Activated naive CD8-positive, alpha-beta T cell treated with anti-CD3 and anti-CD28 coated beads, Interleukin-2, amount 50 U/mL, for 24 hours (primary cell): ENCODE results near the gene PCED1B.
"Not testable (repeated sequence)": the region's sequence is repeated elsewhere in the genome, so short reads cannot be mapped to it uniquely, and the experiment has no call there.

Experiments
- ATAC-seq: fragments of 150-1000 bp; cut with Tn5 transposase; one replicate; pipeline ENCODE4 v1.10.0; 2021
- DNase-seq: peaks from one replicate; pipeline ENCODE4 v3.0.0; 2021
- H3K27ac Mint-ChIP-seq: one replicate; pipeline ENCODE4 v1.8.0; 2021; ENCODE audit warnings: mild to moderate bottlenecking, mixed read lengths
- H3K27me3 Mint-ChIP-seq: one replicate; pipeline ENCODE4 v1.8.0; 2021; ENCODE audit warnings: mixed read lengths
- H3K36me3 Mint-ChIP-seq: one replicate; pipeline ENCODE4 v1.8.0; 2021; ENCODE audit warnings: low read depth, mixed read lengths
- H3K4me1 Mint-ChIP-seq: one replicate; pipeline ENCODE4 v1.8.0; 2021; ENCODE audit warnings: mixed read lengths
- H3K4me3 Mint-ChIP-seq: one replicate; pipeline ENCODE4 v1.8.0; 2021; ENCODE audit warnings: mild to moderate bottlenecking, moderate library complexity, mixed read lengths
- H3K9me3 Mint-ChIP-seq: one replicate; pipeline ENCODE4 v1.8.0; 2021; ENCODE audit warnings: mixed read lengths

Gene PCED1B

GRCh38 chr12:47079468-47079980 lies at the start of gene PCED1B, which contains the start of gene AMIGO2:
Gene PCED1B, plus strand, starts transcription at chr12:47079621. Its CDS starts 155,443 bp downstream, at chr12:47235064.
Gene AMIGO2, minus strand, starts transcription at chr12:47079959. Its CDS starts 957 bp downstream, at chr12:47079002.
- peak; percentile 55 for ATAC-seq
- Mint-ChIP-seq H3K9me3 (no peaks in the 10 kb centered on the region), H3K36me3 (peaks cover 35% of the 10 kb centered on the region), H3K4me1 (peaks cover 71% of the 10 kb centered on the region), H3K27ac (peak within 1 kb of the TSS; percentile 98), H3K4me3 (peak within 1 kb of the TSS; percentile 99), H3K27me3 (no peaks in the 10 kb centered on the region)
- peak; percentile 74 for DNase-seq

GRCh38 chr12:47029903-47030302 lies 49.5 kb upstream of the PCED1B start:
- Mint-ChIP-seq H3K27ac (no peak overlapping the region), H3K9me3 (no peaks in the 10 kb centered on the region), H3K4me1 (peaks cover 30% of the 10 kb centered on the region), H3K27me3 (peaks cover 2% of the 10 kb centered on the region), H3K36me3 (no peaks in the 10 kb centered on the region), H3K4me3 (no peak overlapping the region)
- DNase-seq (no peak), ATAC-seq (no peak)

- Mint-ChIP-seq H3K9me3 (no peaks in the 10 kb centered on the region), H3K36me3 (no peaks in the 10 kb centered on the region), H3K4me3 (no peak overlapping the region), H3K27ac (peak overlapping the region; percentile 25), H3K27me3 (no peaks in the 10 kb centered on the region), H3K4me1 (peaks cover 37% of the 10 kb centered on the region)
- ATAC-seq = peak; percentile 51
- DNase-seq = no peak
These were observed 46.8 kb upstream of the PCED1B start for GRCh38 chr12:47032644-47033043.

- H3K27ac Mint-ChIP-seq = peak overlapping the region; percentile 59
- DNase-seq (no peak), ATAC-seq (no peak)
- peaks cover 37% of the 10 kb centered on the region for H3K4me1 Mint-ChIP-seq
- no peaks in the 10 kb centered on the region for H3K36me3 Mint-ChIP-seq
- H3K27me3 Mint-ChIP-seq = no peaks in the 10 kb centered on the region
- H3K9me3 Mint-ChIP-seq = no peaks in the 10 kb centered on the region
- H3K4me3 Mint-ChIP-seq = no peak overlapping the region
These were observed 46.3 kb upstream of the PCED1B start for GRCh38 chr12:47033081-47033480.

- no peaks in the 10 kb centered on the region for H3K27me3 Mint-ChIP-seq
- ATAC-seq (no peak), DNase-seq (no peak)
- peaks cover 42% of the 10 kb centered on the region for H3K4me1 Mint-ChIP-seq
- no peak overlapping the region for H3K4me3 Mint-ChIP-seq
- no peaks in the 10 kb centered on the region for H3K9me3 Mint-ChIP-seq
- no peaks in the 10 kb centered on the region for H3K36me3 Mint-ChIP-seq
- no peak overlapping the region for H3K27ac Mint-ChIP-seq
These were observed 45.4 kb upstream of the PCED1B start for GRCh38 chr12:47033789-47034555.

- ATAC-seq (no peak), DNase-seq (no peak)
- H3K9me3 Mint-ChIP-seq = no peaks in the 10 kb centered on the region
- H3K4me3 Mint-ChIP-seq = no peak overlapping the region
- H3K4me1 Mint-ChIP-seq = peaks cover 37% of the 10 kb centered on the region
- no peaks in the 10 kb centered on the region for H3K36me3 Mint-ChIP-seq
- H3K27me3 Mint-ChIP-seq = no peaks in the 10 kb centered on the region
- no peak overlapping the region for H3K27ac Mint-ChIP-seq
These were observed 44.8 kb upstream of the PCED1B start for GRCh38 chr12:47034661-47035060.

- Mint-ChIP-seq H3K36me3 (no peaks in the 10 kb centered on the region), H3K9me3 (no peaks in the 10 kb centered on the region), H3K27ac (no peak overlapping the region), H3K4me3 (no peak overlapping the region), H3K4me1 (peaks cover 36% of the 10 kb centered on the region), H3K27me3 (no peaks in the 10 kb centered on the region)
- DNase-seq = no peak
- ATAC-seq = no peak
These were observed 43.9 kb upstream of the PCED1B start for GRCh38 chr12:47035484-47035883.

- H3K4me3 Mint-ChIP-seq = no peak overlapping the region
- H3K36me3 Mint-ChIP-seq = no peaks in the 10 kb centered on the region
- DNase-seq = no peak
- peaks cover 27% of the 10 kb centered on the region for H3K4me1 Mint-ChIP-seq
- no peaks in the 10 kb centered on the region for H3K27me3 Mint-ChIP-seq
- no peaks in the 10 kb centered on the region for H3K9me3 Mint-ChIP-seq
- no peak overlapping the region for H3K27ac Mint-ChIP-seq
- ATAC-seq = no peak
These were observed 41.1 kb upstream of the PCED1B start for GRCh38 chr12:47038270-47038748.

GRCh38 chr12:47039079-47039478 lies 40.3 kb upstream of the PCED1B start:
- H3K9me3 Mint-ChIP-seq = no peaks in the 10 kb centered on the region
- H3K27me3 Mint-ChIP-seq = no peaks in the 10 kb centered on the region
- DNase-seq = no peak
- H3K27ac Mint-ChIP-seq = no peak overlapping the region
- no peak overlapping the region for H3K4me3 Mint-ChIP-seq
- no peaks in the 10 kb centered on the region for H3K36me3 Mint-ChIP-seq
- peaks cover 20% of the 10 kb centered on the region for H3K4me1 Mint-ChIP-seq
- no peak for ATAC-seq

GRCh38 chr12:47039756-47040155 lies 39.7 kb upstream of the PCED1B start:
- DNase-seq (no peak), ATAC-seq (no peak)
- peaks cover 13% of the 10 kb centered on the region for H3K4me1 Mint-ChIP-seq
- H3K36me3 Mint-ChIP-seq = no peaks in the 10 kb centered on the region
- no peak overlapping the region for H3K27ac Mint-ChIP-seq
- no peaks in the 10 kb centered on the region for H3K27me3 Mint-ChIP-seq
- no peaks in the 10 kb centered on the region for H3K9me3 Mint-ChIP-seq
- no peak overlapping the region for H3K4me3 Mint-ChIP-seq

- no peaks in the 10 kb centered on the region for H3K9me3 Mint-ChIP-seq
- DNase-seq (no peak), ATAC-seq (no peak)
- H3K4me3 Mint-ChIP-seq = no peak overlapping the region
- peaks cover 2% of the 10 kb centered on the region for H3K27me3 Mint-ChIP-seq
- H3K4me1 Mint-ChIP-seq = peaks cover 5% of the 10 kb centered on the region
- H3K27ac Mint-ChIP-seq = no peak overlapping the region
- H3K36me3 Mint-ChIP-seq = no peaks in the 10 kb centered on the region
These were observed 38.1 kb upstream of the PCED1B start for GRCh38 chr12:47041327-47041726.

GRCh38 chr12:47048541-47048940 lies 30.9 kb upstream of the PCED1B start:
- no peak overlapping the region for H3K4me3 Mint-ChIP-seq
- H3K27me3 Mint-ChIP-seq = peaks cover 2% of the 10 kb centered on the region
- DNase-seq (no peak), ATAC-seq (no peak)
- H3K27ac Mint-ChIP-seq = no peak overlapping the region
- no peaks in the 10 kb centered on the region for H3K4me1 Mint-ChIP-seq
- peaks cover 25% of the 10 kb centered on the region for H3K9me3 Mint-ChIP-seq
- H3K36me3 Mint-ChIP-seq = peaks cover 9% of the 10 kb centered on the region

GRCh38 chr12:47051291-47051690 lies 28.1 kb upstream of the PCED1B start:
- DNase-seq, H3K27me3 Mint-ChIP-seq, H3K4me3 Mint-ChIP-seq, H3K4me1 Mint-ChIP-seq, H3K27ac Mint-ChIP-seq, H3K36me3 Mint-ChIP-seq, ATAC-seq: not testable (repeated sequence)
- peaks cover 27% of the 10 kb centered on the region for H3K9me3 Mint-ChIP-seq

GRCh38 chr12:47052274-47052673 lies 27.1 kb upstream of the PCED1B start:
- no peak overlapping the region for H3K27ac Mint-ChIP-seq
- no peaks in the 10 kb centered on the region for H3K4me1 Mint-ChIP-seq
- ATAC-seq (no peak), DNase-seq (no peak)
- H3K36me3 Mint-ChIP-seq = peaks cover 13% of the 10 kb centered on the region
- peaks cover 30% of the 10 kb centered on the region for H3K9me3 Mint-ChIP-seq
- no peaks in the 10 kb centered on the region for H3K27me3 Mint-ChIP-seq
- no peak overlapping the region for H3K4me3 Mint-ChIP-seq

- H3K4me3 Mint-ChIP-seq = no peak overlapping the region
- no peaks in the 10 kb centered on the region for H3K27me3 Mint-ChIP-seq
- H3K4me1 Mint-ChIP-seq = no peaks in the 10 kb centered on the region
- peaks cover 24% of the 10 kb centered on the region for H3K9me3 Mint-ChIP-seq
- DNase-seq (no peak), ATAC-seq (no peak)
- no peak overlapping the region for H3K27ac Mint-ChIP-seq
- H3K36me3 Mint-ChIP-seq = peaks cover 13% of the 10 kb centered on the region
These were observed 25.5 kb upstream of the PCED1B start for GRCh38 chr12:47053961-47054360.
